Measurements from ENCODE around the gene SLC19A1.
"Not testable (repeated sequence)": the region's sequence is repeated elsewhere in the genome, so short reads cannot be mapped to it uniquely, and the experiment has no call there.

Gene SLC19A1

DNA sequence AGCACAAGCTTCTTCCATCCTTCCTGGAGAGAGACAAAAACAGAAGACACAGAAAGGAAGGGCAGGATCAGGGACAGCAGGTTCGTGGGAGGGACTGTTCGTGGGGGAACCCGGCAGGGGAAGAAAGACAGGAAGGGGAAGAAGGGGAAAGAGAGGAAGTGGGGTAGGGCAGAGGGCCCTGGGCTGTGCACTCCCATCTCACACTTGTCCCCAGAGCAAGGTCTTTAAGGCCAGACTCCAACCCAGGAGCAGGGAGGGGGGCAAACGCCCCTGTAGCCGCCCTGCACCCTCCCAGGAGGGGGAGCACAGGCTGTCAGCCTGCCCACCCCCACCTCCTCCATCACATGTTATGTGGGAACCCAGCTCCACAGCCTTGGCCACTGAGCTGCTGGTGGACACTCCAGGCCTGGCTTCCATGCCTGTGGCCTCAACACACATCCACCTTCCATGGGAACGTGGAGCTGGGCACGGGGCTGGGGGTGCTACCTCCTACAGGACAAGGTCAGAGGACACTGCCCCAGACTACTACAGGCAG lies 9.3 kb downstream of the SLC19A1 start:
- DNase-seq, result peak; percentile 43 to 52

DNA sequence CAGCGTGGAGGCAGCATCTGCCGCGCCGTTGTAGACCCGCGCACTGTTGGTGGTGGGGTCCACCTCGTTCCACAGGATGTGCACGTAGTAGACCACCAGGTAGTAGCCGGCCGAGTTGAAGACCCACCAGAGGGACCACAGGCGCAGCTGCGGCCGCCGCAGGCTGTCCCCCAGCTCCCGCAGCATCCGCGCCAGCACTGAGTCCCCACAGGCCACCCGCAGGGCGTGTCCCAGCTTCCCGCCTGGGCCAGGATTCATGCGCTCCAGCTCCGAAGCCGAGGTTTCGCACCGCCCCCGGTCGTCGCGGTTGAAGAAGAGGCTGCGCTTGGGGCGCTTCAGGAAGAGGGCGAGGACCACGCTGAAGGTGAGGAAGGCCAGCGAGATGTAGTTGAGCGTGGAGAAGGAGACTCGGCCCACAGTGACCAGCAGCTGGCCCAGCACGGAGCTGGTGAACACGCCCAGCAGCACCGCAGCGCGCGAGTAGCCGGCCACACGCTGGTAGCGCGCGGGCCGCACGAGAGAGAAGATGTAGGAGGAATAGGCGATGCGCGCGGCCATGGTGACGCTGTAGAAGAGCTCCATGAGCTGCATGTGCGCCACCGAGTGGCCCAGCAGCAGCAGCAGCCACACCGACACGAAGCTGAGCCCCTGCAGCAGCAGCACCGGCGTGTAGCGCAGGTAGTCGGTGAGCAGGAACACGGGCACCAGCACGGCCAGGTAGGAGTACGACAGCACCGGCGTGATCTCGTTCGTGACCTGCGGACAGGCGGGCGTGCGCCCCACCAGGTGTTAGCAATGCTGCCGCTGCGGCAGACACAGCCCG lies 10.6 kb downstream of the SLC19A1 start:
- DNase-seq, result no peak

DNA sequence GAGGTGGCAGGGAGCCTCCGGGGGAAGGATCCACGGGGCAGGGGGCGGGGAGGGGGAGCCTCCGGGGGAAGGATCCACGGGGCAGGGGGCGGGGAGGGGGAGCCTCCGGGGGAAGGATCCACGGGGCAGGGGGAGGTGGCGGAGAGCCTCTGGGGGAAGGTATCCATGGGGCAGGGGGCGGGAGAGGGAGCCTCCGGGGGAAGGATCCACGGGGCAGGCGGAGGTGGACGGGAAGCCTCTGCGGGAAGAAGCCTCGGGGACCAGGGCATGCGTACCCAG lies 11.2 kb downstream of the SLC19A1 start:
- DNase-seq, result not testable (repeated sequence)

GRCh38 chr21:45530423-45531113 lies 11.7 kb downstream of the SLC19A1 start:
- no peak for DNase-seq

- DNase-seq, result no peak
Measured at GRCh38 chr21:45529785-45530422, 12.3 kb downstream of the SLC19A1 start.

- DNase-seq, result peak; percentile 23 to 83
Measured at GRCh38 chr21:45528981-45529784, 13.1 kb downstream of the SLC19A1 start.

DNA sequence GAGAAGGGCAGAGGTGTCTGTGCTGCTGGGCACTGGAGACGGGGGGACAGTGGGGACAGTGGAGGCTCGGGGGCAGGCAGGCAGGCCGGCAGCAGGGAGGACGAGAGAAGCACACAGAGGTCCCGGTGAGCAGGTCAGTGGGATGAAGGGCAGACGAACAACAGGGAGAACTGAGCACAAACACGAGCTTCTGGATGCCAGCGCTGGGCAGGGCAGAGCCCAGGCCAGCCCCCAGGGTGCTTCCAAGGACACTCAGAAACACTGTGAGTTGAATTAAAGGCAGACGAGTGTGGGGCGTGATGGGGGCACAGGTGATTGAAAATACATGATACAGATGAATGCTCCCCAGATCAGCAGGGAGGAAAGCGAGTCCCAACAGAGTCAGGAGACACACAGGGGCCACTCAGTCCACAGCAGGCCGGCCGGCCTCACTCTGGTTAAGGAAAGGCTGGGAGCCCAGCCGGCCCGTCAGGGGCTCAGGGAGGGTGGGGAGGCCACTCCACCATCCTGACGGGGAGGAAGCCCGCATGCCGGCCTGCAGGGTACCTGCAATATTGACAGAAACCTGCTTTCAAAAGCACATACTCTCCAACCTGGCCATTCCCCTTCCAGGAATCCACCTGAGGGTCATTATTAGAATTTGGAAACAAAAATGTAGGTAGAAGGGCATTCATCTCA lies 14.1 kb downstream of the SLC19A1 start:
- DNase-seq, result no peak

GRCh38 chr21:45527151-45527999 lies 14.9 kb downstream of the SLC19A1 start:
- not testable (repeated sequence) for DNase-seq

- no peak for DNase-seq
Measured at GRCh38 chr21:45525910-45526306, 16.3 kb downstream of the SLC19A1 start.

GRCh38 chr21:45525153-45525909 lies 16.9 kb downstream of the SLC19A1 start:
- DNase-seq, result no peak

GRCh38 chr21:45524756-45525152 lies 17.5 kb downstream of the SLC19A1 start:
- no peak for DNase-seq

- no peak for DNase-seq
Measured at GRCh38 chr21:45523411-45524101, 18.7 kb downstream of the SLC19A1 start.

GRCh38 chr21:45522986-45523385 lies 19.3 kb downstream of the SLC19A1 start:
- DNase-seq, result no peak

GRCh38 chr21:45522381-45522780 lies 19.9 kb downstream of the SLC19A1 start:
- DNase-seq, result no peak

- DNase-seq, result no peak
Measured at GRCh38 chr21:45521241-45521640, 21.0 kb downstream of the SLC19A1 start.

DNA sequence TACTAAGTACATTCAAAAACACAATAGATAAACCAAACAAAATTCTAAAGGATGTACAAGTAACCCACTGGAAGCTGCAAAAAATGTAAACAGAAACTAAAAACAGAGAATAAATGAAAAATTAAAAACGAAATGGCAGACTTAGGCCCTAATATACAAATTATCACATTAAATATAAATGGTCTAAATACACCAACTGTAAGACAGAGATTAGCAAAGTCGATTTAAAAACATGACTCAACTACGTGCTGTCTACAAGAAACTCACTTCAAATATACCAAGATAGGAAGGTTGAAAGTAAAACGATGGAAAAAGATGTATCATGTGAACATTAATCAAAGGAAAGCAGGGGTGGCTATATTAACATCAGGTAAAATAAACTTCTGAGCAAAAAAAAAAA lies 23.1 kb downstream of the SLC19A1 start:
- no peak for DNase-seq

DNA sequence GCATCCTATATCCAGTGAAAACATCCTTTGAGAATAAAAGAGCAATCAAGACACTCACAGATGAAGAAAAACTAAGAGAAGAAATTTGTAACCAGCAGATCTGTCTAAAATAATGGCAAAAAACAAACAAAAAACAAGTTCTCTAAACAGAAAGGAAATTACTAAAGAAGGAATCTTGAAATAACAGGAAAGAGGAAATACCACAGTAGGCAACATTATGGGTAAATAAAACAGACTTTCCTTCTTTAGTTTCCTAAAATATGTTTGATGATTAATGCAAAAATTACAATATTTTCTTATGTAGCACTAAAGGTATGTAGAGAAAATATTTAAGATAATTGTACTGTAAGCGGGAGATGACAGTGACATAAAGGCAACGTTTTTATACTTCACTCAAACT lies 23.5 kb downstream of the SLC19A1 start:
- peak in 1 of 2 donors; percentile 70 for DNase-seq

- DNase-seq, result peak in 1 of 2 donors; percentile 41
Measured at GRCh38 chr21:45517249-45518065, 24.8 kb downstream of the SLC19A1 start.

DNA sequence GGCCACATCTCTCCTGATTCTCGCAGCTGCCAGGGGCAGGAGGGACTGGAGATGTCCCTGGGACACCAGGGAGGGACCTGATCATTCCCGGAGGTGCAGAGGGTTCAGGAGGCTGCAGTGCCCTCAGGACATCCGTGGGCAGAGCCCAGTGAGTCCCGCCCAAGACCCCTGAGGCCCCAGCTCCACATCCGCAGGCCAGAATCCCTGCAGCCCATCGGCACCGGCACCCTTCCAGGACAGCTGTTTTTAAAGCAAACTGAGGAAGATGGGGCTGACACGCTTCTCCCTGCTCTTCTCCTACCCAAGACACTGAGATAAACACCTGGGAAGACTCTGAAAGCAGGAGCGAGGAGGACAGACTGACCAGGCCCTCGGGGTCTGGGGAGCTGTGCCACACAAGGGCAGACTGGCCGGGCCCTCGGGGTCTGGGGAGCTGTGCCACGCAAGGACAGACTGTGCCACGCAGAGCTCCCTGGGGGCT lies 25.5 kb downstream of the SLC19A1 start:
- DNase-seq, result no peak

All from inflammatory macrophage (primary cell).